Omental fat pad (tissue), 4 donors: ENCODE measurements around the gene HES5. TPM values are rescaled to one million over a fixed set of nuclear protein-coding genes. Genes with fewer than 3 reads are reported as not detected.

ENCODE experiments used
- ATAC-seq: fragments of 150-250 bp; one replicate; pipeline ENCODE4 v1.9.1; 2016; ENCODE audit warnings: mild to moderate bottlenecking, moderate library complexity; ENCODE audit not compliant: low FRiP score
- DNase-seq: peaks from one replicate; pipeline ENCODE4 v3.0.0-alpha.2; 2019; ENCODE audit warnings: low spot score
- CTCF ChIP-seq, 3 donors: fragments of 450-650 bp; IDR thresholded peaks; one replicate each; pipeline ENCODE4 v1.5.1; 2016 to 2017; ENCODE audit warnings: antibody characterized with exemption in 3 of 3, mild to moderate bottlenecking in 3 of 3, moderate library complexity in 2 of 3
- total RNA-seq, 4 donors: library from RNA; depleted of rRNA; stranded (reverse); fragments of >200 nt; gene quantifications; one replicate each; pipeline ENCODE4 v1.1.0, GENCODE V29; 2016

Gene HES5
- total RNA-seq, 4 donors from 2014 or later, result not detected

GRCh38 chr1:2520806-2521205, 9.3 kb downstream of the HES5 start:
- DNase-seq (no peak), ATAC-seq (no peak)
- TF ChIP-seq CTCF (IDR thresholded peaks at IDR 0.05), result no peak

GRCh38 chr1:2520206-2520605, 9.9 kb downstream of the HES5 start:
- DNase-seq, result no peak
- ATAC-seq, result no peak
- no peak for TF ChIP-seq CTCF (IDR thresholded peaks at IDR 0.05)

- ATAC-seq (no peak), DNase-seq (no peak)
- TF ChIP-seq CTCF (IDR thresholded peaks at IDR 0.05), result no peak
Measured at GRCh38 chr1:2519729-2520128, 10.3 kb downstream of the HES5 start.

DNA sequence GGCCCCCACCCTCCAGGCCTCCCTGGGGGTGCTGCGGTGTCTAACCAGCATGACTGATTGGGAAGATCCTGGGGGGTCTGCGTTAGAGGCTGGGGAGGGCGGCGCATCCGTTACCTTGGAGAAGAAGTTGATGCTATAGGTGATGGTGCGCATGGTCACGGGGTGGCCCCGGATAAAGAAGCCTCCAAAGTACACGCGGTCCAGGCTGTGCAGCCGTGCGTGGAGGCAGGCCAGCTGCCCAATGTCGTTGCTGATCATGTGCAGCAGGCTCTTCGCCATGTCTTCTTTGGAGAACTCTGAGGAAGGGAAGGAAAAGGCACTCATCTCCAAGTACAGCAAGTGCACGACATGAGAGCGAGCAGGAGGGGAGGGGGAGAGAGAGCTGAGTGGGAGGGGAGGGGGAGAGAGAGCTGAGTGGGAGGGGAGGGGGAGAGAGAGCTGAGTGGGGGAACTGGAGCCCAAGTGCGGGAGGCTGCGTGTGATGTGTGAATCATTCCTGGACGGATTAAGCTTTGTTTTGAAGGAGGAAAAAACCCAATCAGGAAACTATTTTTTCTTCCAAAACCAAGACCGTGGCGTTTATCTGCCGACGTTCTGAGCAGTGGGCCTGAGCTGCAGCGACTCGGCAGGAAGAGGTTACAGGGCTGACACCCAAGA, 10.9 kb downstream of the HES5 start:
- no peak for DNase-seq
- TF ChIP-seq CTCF (IDR thresholded peaks at IDR 0.05), result no peak
- ATAC-seq, result no peak

DNA sequence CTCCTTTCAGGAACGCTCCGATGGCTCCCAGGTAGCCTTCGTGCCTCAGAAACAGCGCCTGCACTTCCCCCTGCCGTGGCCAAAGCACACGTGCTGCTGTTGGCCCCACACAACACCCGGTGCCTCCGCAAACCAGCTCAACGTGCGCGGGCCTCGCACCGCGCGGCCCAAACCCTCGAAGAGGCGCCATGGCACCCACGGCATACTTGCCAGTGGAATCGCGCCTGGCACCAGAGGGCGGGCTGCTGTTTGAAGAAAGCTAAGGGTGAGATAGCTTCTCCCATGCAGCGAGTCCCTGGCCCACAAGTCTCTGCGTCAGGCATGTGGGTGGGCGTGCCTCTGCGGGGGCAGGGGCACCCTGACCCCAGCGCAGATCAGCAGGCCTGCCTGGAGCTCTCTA, 11.5 kb downstream of the HES5 start:
- TF ChIP-seq CTCF (IDR thresholded peaks at IDR 0.05), result no peak
- DNase-seq (no peak), ATAC-seq (no peak)

GRCh38 chr1:2517966-2518365, 12.1 kb downstream of the HES5 start:
- ATAC-seq (no peak), DNase-seq (no peak)
- no peak for TF ChIP-seq CTCF (IDR thresholded peaks at IDR 0.05)

GRCh38 chr1:2516946-2517345, 13.1 kb downstream of the HES5 start:
- no peak for TF ChIP-seq CTCF (IDR thresholded peaks at IDR 0.05)
- DNase-seq (no peak), ATAC-seq (no peak)
